ENCODE data around the gene NUBP2.

The NUBP2 gene

DNA sequence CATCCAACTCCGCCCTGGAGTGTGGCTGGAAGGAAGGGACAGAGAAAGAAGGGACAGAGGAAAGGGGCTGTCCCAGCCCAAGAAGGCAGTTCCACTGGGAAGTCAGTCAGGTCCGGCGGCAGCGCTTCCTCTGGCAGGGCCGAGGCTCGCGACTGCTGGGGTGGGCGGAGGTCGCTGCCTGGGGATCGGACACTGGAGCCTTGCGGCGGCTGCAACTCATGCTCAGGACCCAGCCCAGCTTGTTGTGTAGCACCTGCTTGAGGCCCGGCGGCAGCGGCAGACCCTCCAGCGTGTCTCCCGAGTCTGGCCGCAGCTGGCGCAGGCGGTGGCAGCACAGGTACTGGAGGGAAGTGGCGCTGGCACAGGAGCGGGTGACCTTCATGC lies 5.8 kb upstream of the NUBP2 start:
- no peak overlapping the region for H3K4me3 ChIP-seq (ENCODE audit: low read depth, low read length)

DNA sequence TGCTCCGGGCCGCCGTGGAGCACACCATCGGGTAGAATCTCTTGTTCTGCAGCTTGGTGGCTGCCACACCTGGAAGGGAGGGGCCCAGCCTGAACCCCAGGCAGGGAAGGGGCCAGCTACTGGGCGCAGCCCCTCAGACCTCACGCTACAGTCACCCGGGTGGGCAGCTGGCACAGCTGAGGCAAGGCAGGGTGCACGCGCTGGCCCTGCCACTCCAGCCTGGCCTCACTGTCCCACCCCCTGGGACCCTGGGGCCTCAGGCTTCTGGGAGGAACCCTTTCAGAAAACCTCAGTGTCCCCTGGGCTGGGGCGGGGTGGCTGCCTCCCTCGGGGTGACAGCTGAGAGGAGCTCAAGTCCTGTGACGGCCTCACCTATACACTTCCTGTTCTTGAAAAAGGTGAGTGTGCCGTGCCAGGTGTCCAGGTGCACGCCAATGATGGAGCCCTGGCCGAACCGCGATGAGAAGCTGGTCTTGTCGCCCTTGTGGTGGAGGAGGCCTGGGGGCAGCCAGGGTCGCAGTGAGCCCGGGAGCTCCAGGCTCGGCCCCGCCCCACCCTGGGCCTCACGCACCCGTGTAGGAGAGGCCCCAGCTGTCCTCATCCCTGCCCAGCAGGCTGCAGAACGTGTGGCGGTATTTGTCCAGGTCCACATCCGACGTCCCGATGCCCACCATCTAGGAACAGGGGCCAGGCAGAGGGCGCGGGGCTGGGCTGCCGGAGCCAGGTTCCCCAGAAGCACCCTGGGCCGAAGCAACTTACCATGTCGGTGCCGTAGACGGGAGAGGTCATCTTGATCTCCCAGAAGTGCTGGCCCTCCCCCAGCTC lies 5.2 kb upstream of the NUBP2 start:
- no peak overlapping the region for H3K4me3 ChIP-seq (ENCODE audit: low read depth, low read length)
- TF ChIP-seq, protein P1, sequence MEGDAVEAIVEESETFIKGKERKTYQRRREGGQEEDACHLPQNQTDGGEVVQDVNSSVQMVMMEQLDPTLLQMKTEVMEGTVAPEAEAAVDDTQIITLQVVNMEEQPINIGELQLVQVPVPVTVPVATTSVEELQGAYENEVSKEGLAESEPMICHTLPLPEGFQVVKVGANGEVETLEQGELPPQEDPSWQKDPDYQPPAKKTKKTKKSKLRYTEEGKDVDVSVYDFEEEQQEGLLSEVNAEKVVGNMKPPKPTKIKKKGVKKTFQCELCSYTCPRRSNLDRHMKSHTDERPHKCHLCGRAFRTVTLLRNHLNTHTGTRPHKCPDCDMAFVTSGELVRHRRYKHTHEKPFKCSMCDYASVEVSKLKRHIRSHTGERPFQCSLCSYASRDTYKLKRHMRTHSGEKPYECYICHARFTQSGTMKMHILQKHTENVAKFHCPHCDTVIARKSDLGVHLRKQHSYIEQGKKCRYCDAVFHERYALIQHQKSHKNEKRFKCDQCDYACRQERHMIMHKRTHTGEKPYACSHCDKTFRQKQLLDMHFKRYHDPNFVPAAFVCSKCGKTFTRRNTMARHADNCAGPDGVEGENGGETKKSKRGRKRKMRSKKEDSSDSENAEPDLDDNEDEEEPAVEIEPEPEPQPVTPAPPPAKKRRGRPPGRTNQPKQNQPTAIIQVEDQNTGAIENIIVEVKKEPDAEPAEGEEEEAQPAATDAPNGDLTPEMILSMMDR (IDR thresholded peaks at IDR 0.05; ENCODE audit: borderline replicate concordance, insufficient read depth, low read depth, low read length) = no peak

More for the DNA sequence above, 5.8 kb upstream of the NUBP2 start:
- TF ChIP-seq, protein P1 (IDR thresholded peaks at IDR 0.05; ENCODE audit: borderline replicate concordance, insufficient read depth, low read depth, low read length) = no peak

DNA sequence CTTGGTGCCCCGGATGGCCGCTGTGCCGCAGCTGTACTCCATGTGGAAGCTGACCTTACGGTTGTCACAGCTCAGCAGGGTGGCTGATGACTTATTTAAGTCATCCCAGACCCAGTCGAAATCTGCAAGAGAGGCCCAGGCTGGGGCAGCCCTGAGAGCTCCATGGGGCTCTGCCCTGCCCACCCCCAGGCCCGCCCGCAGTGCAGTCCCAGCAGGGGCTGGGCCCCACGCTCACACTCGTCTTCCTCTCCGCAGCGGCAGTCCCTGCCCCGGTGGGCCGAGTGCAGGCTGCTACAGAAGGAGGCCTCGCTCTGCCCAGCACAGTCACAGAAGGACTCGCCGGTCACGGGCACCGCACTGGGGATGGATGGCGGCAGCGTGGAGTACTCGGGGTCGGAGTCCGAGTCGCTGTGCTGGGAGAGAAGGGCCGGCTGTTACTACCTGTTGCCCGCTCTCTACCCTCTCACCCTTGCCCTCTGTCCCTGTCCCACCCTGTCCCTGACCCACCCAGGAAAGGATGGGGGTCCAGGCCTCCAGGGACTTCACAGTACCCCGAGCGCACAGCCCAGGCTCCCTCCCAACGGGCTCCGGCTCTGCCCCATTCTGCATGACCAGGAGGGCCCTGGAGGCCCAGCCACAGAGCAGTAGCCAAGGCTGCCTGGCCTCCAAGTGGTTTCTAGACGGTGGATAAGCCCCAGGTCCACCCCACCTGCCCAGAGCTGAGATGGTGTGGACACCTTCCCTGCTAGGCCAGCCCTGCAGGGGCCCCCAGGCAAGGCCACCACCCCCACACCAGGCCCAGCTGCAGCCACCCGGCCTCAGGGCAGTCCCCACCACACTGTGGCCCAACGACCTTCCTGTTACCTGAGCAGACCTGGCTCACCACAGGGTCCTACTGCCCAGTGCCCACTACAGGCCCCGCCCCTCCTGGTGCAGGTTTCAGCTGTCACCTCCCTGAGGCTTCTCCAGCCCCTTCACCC lies 4.3 kb upstream of the NUBP2 start:
- TF ChIP-seq, protein P1 (IDR thresholded peaks at IDR 0.05; ENCODE audit: borderline replicate concordance, insufficient read depth, low read depth, low read length) = no peak
- H3K4me3 ChIP-seq (ENCODE audit: low read depth, low read length) = no peak overlapping the region

DNA sequence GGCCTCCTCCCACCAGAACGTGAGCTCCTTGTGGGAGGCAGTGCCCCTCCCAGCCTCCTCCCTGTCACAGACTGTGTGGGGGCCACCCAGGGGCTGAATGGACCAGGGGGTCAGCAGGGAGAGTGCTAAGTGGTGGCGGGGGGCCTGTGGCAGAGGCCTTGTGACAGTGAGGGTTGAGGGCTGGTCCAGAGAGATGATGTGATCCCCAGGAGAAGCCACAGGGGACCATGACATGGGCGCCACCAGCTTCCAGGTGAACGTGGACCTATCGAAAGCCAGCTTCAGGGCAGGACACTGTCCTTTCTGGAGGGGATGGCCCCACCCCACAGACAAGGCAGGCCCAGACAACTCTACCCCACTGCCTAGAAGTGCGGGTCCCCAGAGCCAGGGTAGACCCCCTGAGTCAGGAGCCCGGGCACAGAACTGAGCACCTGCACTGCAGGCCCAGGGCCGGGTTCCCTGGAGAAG lies 3.5 kb upstream of the NUBP2 start:
- TF ChIP-seq, protein P1 (IDR thresholded peaks at IDR 0.05; ENCODE audit: borderline replicate concordance, insufficient read depth, low read depth, low read length) = no peak
- H3K4me3 ChIP-seq (ENCODE audit: low read depth, low read length) = no peak overlapping the region

DNA sequence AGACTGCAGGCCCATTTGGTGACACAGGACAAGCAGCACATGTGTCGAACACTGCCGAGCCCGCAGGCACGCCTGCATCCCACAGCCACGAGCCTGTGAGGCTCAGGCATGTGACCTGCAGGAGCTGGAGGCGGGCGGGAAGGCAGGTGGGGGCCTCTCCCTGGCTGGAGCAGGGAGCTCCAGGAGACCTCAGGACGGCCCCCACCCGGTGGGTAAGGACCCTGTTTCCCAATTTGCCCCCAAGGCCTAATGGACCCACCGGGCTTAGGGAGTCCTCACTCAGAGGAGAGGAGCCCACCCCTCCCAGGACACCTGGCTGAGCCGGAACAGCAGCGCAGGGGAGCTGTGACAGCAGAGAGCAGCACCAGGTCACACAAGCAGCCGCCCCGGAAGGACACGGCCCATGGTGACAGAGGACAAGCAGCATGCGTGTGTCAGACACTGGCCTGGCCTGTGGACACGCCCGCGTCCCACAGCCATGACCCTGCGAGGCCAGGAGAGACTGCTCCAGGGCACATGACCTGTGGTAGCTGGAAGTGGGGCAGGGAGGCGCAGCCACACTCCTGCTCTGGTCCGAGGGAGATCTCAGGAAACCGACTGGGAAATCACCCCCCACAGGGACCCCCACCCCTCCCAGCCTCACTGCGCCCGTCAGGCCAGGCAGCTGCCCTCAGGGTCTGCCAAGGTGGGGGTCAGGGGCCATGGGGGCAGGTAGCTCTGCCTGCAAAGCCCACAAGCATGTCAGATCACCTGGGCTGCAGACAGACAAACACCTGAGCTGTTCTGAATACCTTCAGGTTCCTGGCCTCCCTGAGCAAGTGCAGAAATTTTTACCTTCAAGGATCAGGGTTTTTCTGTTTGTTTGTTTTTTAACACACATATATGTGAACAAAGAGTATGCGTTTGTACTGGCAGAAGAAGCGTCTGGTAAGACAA lies 2.8 kb upstream of the NUBP2 start:
- no peak overlapping the region for H3K4me3 ChIP-seq (ENCODE audit: low read depth, low read length)
- TF ChIP-seq, protein P1 (IDR thresholded peaks at IDR 0.05; ENCODE audit: borderline replicate concordance, insufficient read depth, low read depth, low read length) = no peak

DNA sequence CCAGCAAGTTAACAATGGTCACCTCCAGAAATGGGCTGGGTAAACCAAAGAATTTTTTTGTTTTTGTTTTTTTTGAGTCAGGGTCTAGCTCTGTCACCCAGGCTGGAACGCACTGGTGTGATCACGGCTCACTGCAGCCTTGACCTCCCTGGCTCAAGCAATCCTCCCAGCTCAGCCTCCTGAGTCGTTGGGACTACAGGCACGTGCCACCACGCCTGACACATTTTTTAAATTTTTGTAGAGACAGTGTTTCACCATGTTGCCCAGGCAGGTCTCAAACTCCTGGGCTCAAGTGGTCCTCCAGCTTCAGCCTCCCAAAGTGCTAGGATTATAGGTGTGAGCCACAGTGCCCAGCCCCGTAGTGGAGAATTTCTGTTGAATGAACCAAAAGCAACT lies 2.1 kb upstream of the NUBP2 start:
- no peak overlapping the region for H3K4me3 ChIP-seq (ENCODE audit: low read depth, low read length)
- TF ChIP-seq, protein P1 (IDR thresholded peaks at IDR 0.05; ENCODE audit: borderline replicate concordance, insufficient read depth, low read depth, low read length) = no peak

Data from GM12875 (cell line).